Hepatocyte (in vitro differentiated cells): Measurements from ENCODE around the gene LCMT1. TPM values are rescaled to one million over a fixed set of nuclear protein-coding genes. Genes with fewer than 3 reads are reported as not detected.

ENCODE experiments used
- DNase-seq: peaks from one replicate; pipeline ENCODE4 v3.0.0-alpha.2; 2016; ENCODE audit warnings: low spot score
- H2AFZ ChIP-seq: fragments of 200-600 bp; sonication (generic); 2 replicates; pipeline ENCODE4 v1.6.0; 2016; ENCODE audit warnings: antibody characterized with exemption, mild to moderate bottlenecking
- H3K27ac ChIP-seq: fragments of 200-600 bp; sonication (generic); 2 replicates; pipeline ENCODE4 v1.5.1; 2016; ENCODE audit warnings: mild to moderate bottlenecking
- H3K27me3 ChIP-seq: fragments of 200-600 bp; sonication (generic); 2 replicates; pipeline ENCODE4 v1.6.1; 2016
- H3K36me3 ChIP-seq: fragments of 200-600 bp; sonication (generic); replicated peaks from 2 replicates; pipeline ENCODE4 v1.5.1; 2016; ENCODE audit warnings: low read depth; ENCODE audit not compliant: insufficient read depth
- H3K4me1 ChIP-seq: fragments of 200-600 bp; sonication (generic); 2 replicates; pipeline ENCODE4 v1.5.1; 2016; ENCODE audit warnings: mild to moderate bottlenecking, moderate library complexity; ENCODE audit not compliant: insufficient read depth
- H3K4me2 ChIP-seq: fragments of 200-600 bp; sonication (generic); 2 replicates; pipeline ENCODE4 v1.6.0; 2016
- H3K4me3 ChIP-seq: fragments of 200-600 bp; sonication (generic); 2 replicates; pipeline ENCODE4 v1.5.1; 2016; ENCODE audit warnings: mild to moderate bottlenecking
- H3K79me2 ChIP-seq: fragments of 200-600 bp; sonication (generic); 2 replicates; pipeline ENCODE4 v1.6.0; 2017; ENCODE audit warnings: mild to moderate bottlenecking
- H3K9me2 ChIP-seq: fragments of 200-600 bp; sonication (generic); replicated peaks from 2 replicates; pipeline ENCODE4 v1.6.0; 2017; ENCODE audit warnings: mild to moderate bottlenecking; ENCODE audit not compliant: insufficient read depth
- H3K9me3 ChIP-seq: fragments of 200-600 bp; sonication (generic); 2 replicates; pipeline ENCODE4 v1.5.1; 2016; ENCODE audit warnings: low read depth, mild to moderate bottlenecking
- H4K20me1 ChIP-seq: fragments of 200-600 bp; sonication (generic); 2 replicates; pipeline ENCODE4 v1.6.0; 2016; ENCODE audit warnings: mild to moderate bottlenecking; ENCODE audit not compliant: insufficient read depth, poor library complexity, severe bottlenecking
- CTCF ChIP-seq: fragments of 200-600 bp; sonication (generic); IDR thresholded peaks from 2 replicates; pipeline ENCODE4 v1.5.1; 2016; ENCODE audit warnings: antibody characterized with exemption, mild to moderate bottlenecking; ENCODE audit not compliant: poor library complexity
- EZH2 ChIP-seq: fragments of 200-600 bp; sonication (generic); IDR thresholded peaks from 2 replicates; pipeline ENCODE4 v1.6.1; 2016; ENCODE audit warnings: antibody characterized with exemption, mild to moderate bottlenecking, borderline replicate concordance
- EZH2phosphoT487 ChIP-seq: fragments of 200-600 bp; sonication (generic); IDR thresholded peaks from one replicate; pipeline ENCODE4 v1.6.1; 2018; ENCODE audit warnings: antibody characterized with exemption, mild to moderate bottlenecking, low read depth, moderate library complexity; ENCODE audit not compliant: unreplicated experiment, severe bottlenecking
- WGBS: methylation state at CpG from one replicate; pipeline ENCODE4 v1.1.6; 2016; ENCODE audit warnings: low lambda C conversion rate; ENCODE audit errors: missing lambda C conversion rate; 5-methylcytosine and 5-hydroxymethylcytosine counted together
- polyA plus RNA-seq: library from polyadenylated mRNA; unstranded; fragments of >200 nt; fragmentation: Nextera tagmentation; extraction: Ambion mirVana; gene quantifications from 2 replicates; pipeline ENCODE4 v1.2.1, GENCODE V29; 2016
- total RNA-seq: library from RNA; depleted of rRNA; stranded (reverse); fragments of >200 nt; gene quantifications from 2 replicates; pipeline ENCODE4 v1.2.3, GENCODE V29; 2014

The LCMT1 gene
- total and polyA plus RNA-seq, 2 experiments from 2014 or later: 33.0 to 47.7 TPM

GRCh38 chr16:25134166-25134700, 22.7 kb downstream of the LCMT1 start:
- H3K4me2 ChIP-seq: no peak overlapping the region
- no peaks in the 10 kb centered on the region for H3K27me3 ChIP-seq
- H3K79me2 ChIP-seq: no peaks in the 10 kb centered on the region
- DNase-seq: no peak
- no peak overlapping the region for H2AFZ ChIP-seq
- H3K4me3 ChIP-seq: no peak overlapping the region
- no peaks in the 10 kb centered on the region for H3K9me2 ChIP-seq
- no peaks in the 10 kb centered on the region for H3K9me3 ChIP-seq
- TF ChIP-seq EZH2phosphoT487 (no peak), CTCF (no peak), EZH2 (no peak)
- H4K20me1 ChIP-seq: no peaks in the 10 kb centered on the region
- 97% methylated on average over 4 of the region's 4 CpGs for WGBS
- H3K4me1 ChIP-seq: no peaks in the 10 kb centered on the region
- no peaks in the 10 kb centered on the region for H3K36me3 ChIP-seq
- H3K27ac ChIP-seq: no peak overlapping the region

- no peak overlapping the region for H3K27ac ChIP-seq
- no peak overlapping the region for H2AFZ ChIP-seq
- no peak overlapping the region for H3K4me3 ChIP-seq
- no peak overlapping the region for H3K4me2 ChIP-seq
- H3K9me3 ChIP-seq: no peaks in the 10 kb centered on the region
- no peaks in the 10 kb centered on the region for H3K9me2 ChIP-seq
- no peak for DNase-seq
- peak; percentile 26 for TF ChIP-seq CTCF
- TF ChIP-seq EZH2phosphoT487: no peak
- no peak for TF ChIP-seq EZH2
- H3K79me2 ChIP-seq: no peaks in the 10 kb centered on the region
- no peaks in the 10 kb centered on the region for H3K4me1 ChIP-seq
- no peaks in the 10 kb centered on the region for H4K20me1 ChIP-seq
- no peaks in the 10 kb centered on the region for H3K27me3 ChIP-seq
- no peaks in the 10 kb centered on the region for H3K36me3 ChIP-seq
- 92% methylated on average over 4 of the region's 4 CpGs for WGBS
These were observed 23.8 kb downstream of the LCMT1 start for GRCh38 chr16:25135254-25135878.

GRCh38 chr16:25138130-25138529, 26.6 kb downstream of the LCMT1 start:
- H3K27ac ChIP-seq: no peak overlapping the region
- TF ChIP-seq EZH2 (no peak), EZH2phosphoT487 (no peak), CTCF (no peak)
- H3K79me2 ChIP-seq: no peaks in the 10 kb centered on the region
- WGBS: 94% methylated on average over 6 of the region's 6 CpGs
- no peaks in the 10 kb centered on the region for H3K4me1 ChIP-seq
- no peaks in the 10 kb centered on the region for H3K9me2 ChIP-seq
- H4K20me1 ChIP-seq: no peaks in the 10 kb centered on the region
- no peaks in the 10 kb centered on the region for H3K9me3 ChIP-seq
- no peak overlapping the region for H3K4me2 ChIP-seq
- no peaks in the 10 kb centered on the region for H3K27me3 ChIP-seq
- H2AFZ ChIP-seq: no peak overlapping the region
- DNase-seq: no peak
- no peaks in the 10 kb centered on the region for H3K36me3 ChIP-seq
- no peak overlapping the region for H3K4me3 ChIP-seq
